ENCODE measurements around the gene PRR29.

The PRR29 gene

DNA sequence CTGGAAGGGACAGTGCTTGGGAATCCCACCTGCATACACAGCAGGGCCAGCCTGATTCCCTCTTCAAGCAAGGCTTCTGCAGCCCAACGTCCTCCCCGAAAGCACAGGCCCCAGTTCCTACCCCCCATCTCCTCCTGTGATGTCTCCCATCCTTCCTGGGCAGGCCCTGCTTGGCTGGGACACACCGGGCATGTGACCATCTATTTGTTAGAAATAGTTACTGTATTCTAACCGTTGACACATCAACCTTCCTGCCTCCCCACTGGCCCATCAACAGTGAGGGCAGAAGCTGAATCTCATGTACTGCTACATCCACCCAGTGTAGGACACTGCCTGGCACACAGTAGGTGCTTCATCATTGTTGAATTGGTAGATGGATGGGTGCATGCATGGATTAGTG is 10.7 kb downstream of the PRR29 start:
- TF ChIP-seq TAF1 (IDR thresholded peaks at IDR 0.05; ENCODE audit: borderline replicate concordance, insufficient read depth, low read length) (no peak), SIN3A (IDR thresholded peaks at IDR 0.05; ENCODE audit: borderline replicate concordance, insufficient read depth, low read length) (no peak), POLR2AphosphoS5 (IDR thresholded peaks at IDR 0.05; ENCODE audit: low read depth, low read length) (no peak), FOXP2 (optimal IDR thresholded peaks at IDR 0.05; ENCODE audit: borderline replicate concordance, extremely low read depth, extremely low read length, insufficient read depth) (no peak)
- TF ChIP-seq, protein P1, sequence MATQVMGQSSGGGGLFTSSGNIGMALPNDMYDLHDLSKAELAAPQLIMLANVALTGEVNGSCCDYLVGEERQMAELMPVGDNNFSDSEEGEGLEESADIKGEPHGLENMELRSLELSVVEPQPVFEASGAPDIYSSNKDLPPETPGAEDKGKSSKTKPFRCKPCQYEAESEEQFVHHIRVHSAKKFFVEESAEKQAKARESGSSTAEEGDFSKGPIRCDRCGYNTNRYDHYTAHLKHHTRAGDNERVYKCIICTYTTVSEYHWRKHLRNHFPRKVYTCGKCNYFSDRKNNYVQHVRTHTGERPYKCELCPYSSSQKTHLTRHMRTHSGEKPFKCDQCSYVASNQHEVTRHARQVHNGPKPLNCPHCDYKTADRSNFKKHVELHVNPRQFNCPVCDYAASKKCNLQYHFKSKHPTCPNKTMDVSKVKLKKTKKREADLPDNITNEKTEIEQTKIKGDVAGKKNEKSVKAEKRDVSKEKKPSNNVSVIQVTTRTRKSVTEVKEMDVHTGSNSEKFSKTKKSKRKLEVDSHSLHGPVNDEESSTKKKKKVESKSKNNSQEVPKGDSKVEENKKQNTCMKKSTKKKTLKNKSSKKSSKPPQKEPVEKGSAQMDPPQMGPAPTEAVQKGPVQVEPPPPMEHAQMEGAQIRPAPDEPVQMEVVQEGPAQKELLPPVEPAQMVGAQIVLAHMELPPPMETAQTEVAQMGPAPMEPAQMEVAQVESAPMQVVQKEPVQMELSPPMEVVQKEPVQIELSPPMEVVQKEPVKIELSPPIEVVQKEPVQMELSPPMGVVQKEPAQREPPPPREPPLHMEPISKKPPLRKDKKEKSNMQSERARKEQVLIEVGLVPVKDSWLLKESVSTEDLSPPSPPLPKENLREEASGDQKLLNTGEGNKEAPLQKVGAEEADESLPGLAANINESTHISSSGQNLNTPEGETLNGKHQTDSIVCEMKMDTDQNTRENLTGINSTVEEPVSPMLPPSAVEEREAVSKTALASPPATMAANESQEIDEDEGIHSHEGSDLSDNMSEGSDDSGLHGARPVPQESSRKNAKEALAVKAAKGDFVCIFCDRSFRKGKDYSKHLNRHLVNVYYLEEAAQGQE (IDR thresholded peaks at IDR 0.05; ENCODE audit: insufficient read depth in 1 of 2, low read depth in 2 of 2, low read length in 2 of 2) = no peak

DNA sequence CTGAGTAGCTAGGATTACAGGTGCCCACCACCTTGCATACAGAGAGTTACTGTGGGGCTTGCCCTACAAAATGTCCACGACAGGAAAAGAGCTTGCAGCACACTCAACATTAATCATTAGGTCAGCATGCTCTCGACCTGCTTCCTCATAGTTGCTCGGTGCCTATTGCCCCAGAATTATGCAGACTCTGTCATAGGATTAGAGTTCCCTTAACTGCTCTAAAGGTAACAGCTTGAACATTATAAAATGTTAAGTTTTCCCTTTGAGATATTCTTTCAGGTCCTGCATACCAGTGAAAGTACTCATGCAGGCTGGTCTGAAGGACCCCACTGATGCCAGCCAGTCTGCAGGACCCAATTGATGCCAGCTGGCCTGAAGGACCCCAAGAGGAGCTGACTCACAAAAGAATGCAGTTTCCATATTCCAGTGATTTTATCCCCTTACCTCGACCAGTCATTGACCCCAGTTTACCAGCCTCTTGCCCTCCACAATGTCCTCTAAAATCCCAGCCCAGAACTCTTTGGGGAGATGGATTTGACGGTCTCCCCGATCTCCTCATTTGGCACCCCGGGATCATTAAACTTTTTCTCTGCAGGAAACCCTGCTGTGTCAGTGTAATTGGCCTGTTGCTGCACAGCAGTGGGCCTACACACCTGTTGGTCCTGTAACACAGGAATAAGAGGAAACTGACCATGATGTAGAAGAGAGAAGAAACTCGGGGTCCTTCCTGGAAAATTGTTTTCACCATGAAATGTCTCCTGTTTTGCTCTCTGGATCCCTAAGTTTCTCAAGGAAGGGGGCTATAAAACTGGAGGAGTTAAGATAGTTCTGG is 11.6 kb downstream of the PRR29 start:
- TF ChIP-seq FOXP2 (optimal IDR thresholded peaks at IDR 0.05; ENCODE audit: borderline replicate concordance, extremely low read depth, extremely low read length, insufficient read depth) = no peak
- TF ChIP-seq POLR2AphosphoS5 (IDR thresholded peaks at IDR 0.05; ENCODE audit: low read depth, low read length) = no peak
- no peak for TF ChIP-seq TAF1 (IDR thresholded peaks at IDR 0.05; ENCODE audit: borderline replicate concordance, insufficient read depth, low read length)
- TF ChIP-seq, protein P1 (IDR thresholded peaks at IDR 0.05; ENCODE audit: insufficient read depth in 1 of 2, low read depth in 2 of 2, low read length in 2 of 2) = no peak
- no peak for TF ChIP-seq SIN3A (IDR thresholded peaks at IDR 0.05; ENCODE audit: borderline replicate concordance, insufficient read depth, low read length)

DNA sequence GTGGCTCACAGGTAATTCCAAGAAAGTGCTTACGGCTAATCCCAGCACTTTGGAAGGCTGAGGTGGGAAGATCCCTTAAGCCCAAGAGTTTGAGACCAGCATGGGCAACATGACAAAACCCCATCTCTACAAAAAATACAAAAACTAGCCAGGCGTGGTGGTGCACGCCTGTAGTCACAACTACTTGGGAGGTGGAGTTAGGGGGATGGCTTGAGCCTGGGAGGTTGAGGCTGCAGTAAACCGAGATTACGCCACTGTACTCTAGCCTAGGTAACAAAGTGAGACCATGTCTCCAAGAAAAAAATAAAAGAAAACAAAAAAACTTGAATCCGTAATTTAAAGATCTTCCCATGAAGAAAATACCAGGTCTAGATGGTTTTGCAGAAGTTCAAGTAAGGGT is 17.3 kb downstream of the PRR29 start:
- TF ChIP-seq FOXP2 (optimal IDR thresholded peaks at IDR 0.05; ENCODE audit: borderline replicate concordance, extremely low read depth, extremely low read length, insufficient read depth) = no peak
- no peak for TF ChIP-seq TAF1 (IDR thresholded peaks at IDR 0.05; ENCODE audit: borderline replicate concordance, insufficient read depth, low read length)
- TF ChIP-seq, protein P1 (IDR thresholded peaks at IDR 0.05; ENCODE audit: insufficient read depth in 1 of 2, low read depth in 2 of 2, low read length in 2 of 2) = no peak
- TF ChIP-seq POLR2AphosphoS5 (IDR thresholded peaks at IDR 0.05; ENCODE audit: low read depth, low read length) = no peak
- no peak for TF ChIP-seq SIN3A (IDR thresholded peaks at IDR 0.05; ENCODE audit: borderline replicate concordance, insufficient read depth, low read length)

DNA sequence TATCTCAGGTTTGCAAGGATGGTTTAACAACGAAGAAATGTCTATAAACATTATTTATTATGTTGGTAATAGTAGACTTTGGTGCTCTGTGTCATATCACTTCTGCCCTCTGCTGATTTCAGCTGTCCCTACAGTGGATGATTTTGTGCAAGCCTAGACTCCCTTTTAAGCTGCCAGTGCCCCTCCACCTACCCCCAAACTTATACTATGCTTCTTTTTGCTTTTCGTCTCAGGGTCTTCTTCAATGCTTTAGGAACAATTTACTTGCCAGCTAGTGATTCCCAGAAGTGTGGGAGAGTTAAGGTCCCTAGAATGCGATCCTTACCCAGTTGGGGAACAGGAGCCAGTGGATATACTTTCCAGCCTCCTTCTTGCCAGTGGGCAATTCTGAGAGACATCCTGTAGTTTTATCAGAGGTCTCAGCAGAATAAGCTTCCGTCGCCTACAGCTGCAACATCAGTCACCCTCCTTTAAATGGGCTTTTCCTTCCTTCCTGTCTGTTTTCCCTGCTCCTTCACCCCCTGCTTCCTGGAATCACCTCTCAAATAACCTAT is 18.2 kb downstream of the PRR29 start:
- no peak for TF ChIP-seq TAF1 (IDR thresholded peaks at IDR 0.05; ENCODE audit: borderline replicate concordance, insufficient read depth, low read length)
- TF ChIP-seq, protein P1 (IDR thresholded peaks at IDR 0.05; ENCODE audit: insufficient read depth in 1 of 2, low read depth in 2 of 2, low read length in 2 of 2) = no peak
- no peak for TF ChIP-seq FOXP2 (optimal IDR thresholded peaks at IDR 0.05; ENCODE audit: borderline replicate concordance, extremely low read depth, extremely low read length, insufficient read depth)
- no peak for TF ChIP-seq POLR2AphosphoS5 (IDR thresholded peaks at IDR 0.05; ENCODE audit: low read depth, low read length)

Data from PFSK-1 (cell line).